Prostate gland (tissue), 2 donors: ENCODE measurements around the gene ZFX.

Experiments used
- POLR2AphosphoS5 ChIP-seq: sonication (generic); formaldehyde crosslinking; IDR thresholded peaks from one replicate; pipeline ENCODE4 v1.6.1; 2017; ENCODE audit warnings: antibody characterized with exemption
- TF ChIP-seq, protein P1 (sequence below), 4 experiments: fragments of 200-600 bp in 2 of 4; fragments of 450-650 bp in 2 of 4; sonication (generic) in 2 of 4; IDR thresholded peaks; 1 replicate in 3 of 4; 2 replicates in 1 of 4; pipeline ENCODE4 v1.5.1; 2016 to 2019; ENCODE audit warnings: antibody characterized with exemption in 4 of 4, mild to moderate bottlenecking in 2 of 4, moderate library complexity in 2 of 4

DNA sequence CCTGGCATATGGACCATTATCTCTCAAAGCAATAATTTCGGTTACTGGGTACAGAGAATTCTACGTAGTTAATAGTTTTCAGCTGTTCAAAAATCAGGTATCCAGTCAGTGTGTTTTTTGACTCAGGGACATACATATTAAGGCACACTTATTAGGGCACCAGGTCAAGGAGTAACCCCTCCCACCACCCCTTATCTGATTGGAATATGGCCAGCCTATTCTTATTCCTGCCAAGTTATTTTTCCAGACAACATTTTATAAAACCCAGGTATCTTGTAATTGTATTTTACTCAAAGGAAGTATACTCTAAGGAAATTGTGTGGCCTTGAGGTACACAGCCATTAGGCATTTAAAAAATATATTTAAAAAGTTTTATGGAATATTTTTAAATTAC lies 4.3 kb downstream of the ZFX start:
- TF ChIP-seq POLR2AphosphoS5, result no peak
- TF ChIP-seq, protein P1, sequence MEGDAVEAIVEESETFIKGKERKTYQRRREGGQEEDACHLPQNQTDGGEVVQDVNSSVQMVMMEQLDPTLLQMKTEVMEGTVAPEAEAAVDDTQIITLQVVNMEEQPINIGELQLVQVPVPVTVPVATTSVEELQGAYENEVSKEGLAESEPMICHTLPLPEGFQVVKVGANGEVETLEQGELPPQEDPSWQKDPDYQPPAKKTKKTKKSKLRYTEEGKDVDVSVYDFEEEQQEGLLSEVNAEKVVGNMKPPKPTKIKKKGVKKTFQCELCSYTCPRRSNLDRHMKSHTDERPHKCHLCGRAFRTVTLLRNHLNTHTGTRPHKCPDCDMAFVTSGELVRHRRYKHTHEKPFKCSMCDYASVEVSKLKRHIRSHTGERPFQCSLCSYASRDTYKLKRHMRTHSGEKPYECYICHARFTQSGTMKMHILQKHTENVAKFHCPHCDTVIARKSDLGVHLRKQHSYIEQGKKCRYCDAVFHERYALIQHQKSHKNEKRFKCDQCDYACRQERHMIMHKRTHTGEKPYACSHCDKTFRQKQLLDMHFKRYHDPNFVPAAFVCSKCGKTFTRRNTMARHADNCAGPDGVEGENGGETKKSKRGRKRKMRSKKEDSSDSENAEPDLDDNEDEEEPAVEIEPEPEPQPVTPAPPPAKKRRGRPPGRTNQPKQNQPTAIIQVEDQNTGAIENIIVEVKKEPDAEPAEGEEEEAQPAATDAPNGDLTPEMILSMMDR (IDR thresholded peaks at IDR 0.05), result no peak
